ENCODE data around the gene NCBP2. TPM values are rescaled to one million over a fixed set of nuclear protein-coding genes. Genes with fewer than 3 reads are reported as not detected.

Gene NCBP2
- total RNA-seq, 1 experiment from 2014 or later: 120 TPM

DNA sequence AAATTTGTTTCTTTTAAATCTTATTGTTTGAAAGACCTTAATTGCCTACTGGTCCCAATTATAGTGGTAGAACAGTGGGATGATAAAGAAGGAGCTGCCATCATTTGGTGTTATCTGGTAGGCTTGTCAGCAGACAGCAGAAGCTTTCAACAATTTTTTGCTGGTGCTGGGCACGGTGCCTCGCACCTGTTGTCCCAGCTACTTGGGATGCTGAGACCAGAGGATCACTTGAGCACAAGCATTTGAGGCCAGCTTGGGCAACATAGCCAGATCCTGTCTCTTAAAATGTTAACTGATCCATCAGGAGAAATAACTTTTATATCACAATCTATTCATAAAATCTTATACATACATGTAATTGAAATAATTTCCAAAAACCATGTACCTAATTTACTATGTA lies 38.6 kb downstream of the NCBP2 start:
- Mint-ChIP-seq H3K4me3 (no peak overlapping the region), H3K4me1 (no peaks in the 10 kb centered on the region), H3K9me3 (no peaks in the 10 kb centered on the region), H3K36me3 (ENCODE audit: insufficient read depth in 1 of 3, low read depth in 3 of 3) (peaks cover 23 to 65% (median 60%) of the 10 kb centered on the region in 3 experiments; a peak in 6 of 7 replicates), H3K27ac (no peak overlapping the region), H3K27me3 (ENCODE audit: low read depth) (no peaks in the 10 kb centered on the region; the same call in 1 of the 2 replicates)
- Histone ChIP-seq H2BK15ac (ENCODE audit: low read depth, low read length) (no peak overlapping the region), H3K23me2 (ENCODE audit: insufficient read length, low read depth, low read length, poor library complexity, severe bottlenecking) (no peaks in the 10 kb centered on the region), H2AK5ac (ENCODE audit: insufficient read length, low read length) (no peak overlapping the region), H2AFZ (ENCODE audit: low read length) (no peak overlapping the region), H2BK5ac (ENCODE audit: insufficient read length, low read length) (no peak overlapping the region), H3K4me1 (ENCODE audit: insufficient read depth, low read length) (no peaks in the 10 kb centered on the region), H3K79me1 (ENCODE audit: insufficient read depth, low read depth, low read length, poor library complexity, severe bottlenecking) (no peaks in the 10 kb centered on the region), H3K18ac (ENCODE audit: insufficient read length, low read depth, low read length) (no peak overlapping the region), H4K20me1 (ENCODE audit: control insufficient read depth, insufficient read depth, insufficient read length) (no peaks in the 10 kb centered on the region), H3T11ph (ENCODE audit: low read length) (no peak overlapping the region), H4K8ac (replicated peaks; ENCODE audit: insufficient read length, low read depth, low read length) (no peak overlapping the region), H3K9me3 (ENCODE audit: control insufficient read depth, low read depth, low read length) (no peaks in the 10 kb centered on the region), H4K5ac (ENCODE audit: insufficient read length, low read depth, low read length) (no peak overlapping the region), H3K4me2 (ENCODE audit: insufficient read depth, insufficient read length, low read length) (no peak overlapping the region), H3K79me2 (ENCODE audit: insufficient read depth, low read length) (no peaks in the 10 kb centered on the region), H2BK20ac (ENCODE audit: low read depth, low read length, poor library complexity, severe bottlenecking) (no peak overlapping the region), H4K91ac (ENCODE audit: insufficient read length, low read depth, low read length) (no peak overlapping the region), H2BK120ac (ENCODE audit: low read depth, low read length, poor library complexity, severe bottlenecking) (no peak overlapping the region), H3K4ac (ENCODE audit: low read depth, low read length) (no peak overlapping the region), H3K23ac (ENCODE audit: insufficient read length, low read depth, low read length) (no peak overlapping the region), H3K27me3 (ENCODE audit: insufficient read depth, low read length) (no peaks in the 10 kb centered on the region), H3K9ac (ENCODE audit: extremely low read depth, insufficient read length, low read length) (no peak overlapping the region), H3K14ac (ENCODE audit: insufficient read depth, low read length) (no peak overlapping the region), H3K56ac (ENCODE audit: insufficient read length, low read depth, low read length) (no peak overlapping the region), H3K27ac (ENCODE audit: insufficient read length, low read depth, low read length) (no peak overlapping the region), H2BK12ac (ENCODE audit: insufficient read length, low read depth, low read length) (no peak overlapping the region)
- no CpG with 5 or more reads among the region's 2 CpGs for WGBS (ENCODE audit: extremely low coverage, insufficient read length, low lambda C conversion rate)
- TF ChIP-seq, protein P1, sequence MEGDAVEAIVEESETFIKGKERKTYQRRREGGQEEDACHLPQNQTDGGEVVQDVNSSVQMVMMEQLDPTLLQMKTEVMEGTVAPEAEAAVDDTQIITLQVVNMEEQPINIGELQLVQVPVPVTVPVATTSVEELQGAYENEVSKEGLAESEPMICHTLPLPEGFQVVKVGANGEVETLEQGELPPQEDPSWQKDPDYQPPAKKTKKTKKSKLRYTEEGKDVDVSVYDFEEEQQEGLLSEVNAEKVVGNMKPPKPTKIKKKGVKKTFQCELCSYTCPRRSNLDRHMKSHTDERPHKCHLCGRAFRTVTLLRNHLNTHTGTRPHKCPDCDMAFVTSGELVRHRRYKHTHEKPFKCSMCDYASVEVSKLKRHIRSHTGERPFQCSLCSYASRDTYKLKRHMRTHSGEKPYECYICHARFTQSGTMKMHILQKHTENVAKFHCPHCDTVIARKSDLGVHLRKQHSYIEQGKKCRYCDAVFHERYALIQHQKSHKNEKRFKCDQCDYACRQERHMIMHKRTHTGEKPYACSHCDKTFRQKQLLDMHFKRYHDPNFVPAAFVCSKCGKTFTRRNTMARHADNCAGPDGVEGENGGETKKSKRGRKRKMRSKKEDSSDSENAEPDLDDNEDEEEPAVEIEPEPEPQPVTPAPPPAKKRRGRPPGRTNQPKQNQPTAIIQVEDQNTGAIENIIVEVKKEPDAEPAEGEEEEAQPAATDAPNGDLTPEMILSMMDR (conservative IDR thresholded peaks at IDR 0.05): no peak
- no peak for DNase-seq
